NOMO-1 treated with DMSO at 0.1 percent for 48 hours (cell line): ENCODE measurements around the gene NUPR1.
"Not testable (repeated sequence)": the region's sequence is repeated elsewhere in the genome, so short reads cannot be mapped to it uniquely, and the experiment has no call there.

Source experiments
- DNase-seq: peaks from one replicate; lab custom pipeline; 2025; ENCODE audit not compliant: unreplicated experiment; lab: John Stamatoyannopoulos, UW

Gene NUPR1

GRCh38 chr16:28527985-28528384, 10.8 kb downstream of the NUPR1 start:
- no peak for DNase-seq

DNA sequence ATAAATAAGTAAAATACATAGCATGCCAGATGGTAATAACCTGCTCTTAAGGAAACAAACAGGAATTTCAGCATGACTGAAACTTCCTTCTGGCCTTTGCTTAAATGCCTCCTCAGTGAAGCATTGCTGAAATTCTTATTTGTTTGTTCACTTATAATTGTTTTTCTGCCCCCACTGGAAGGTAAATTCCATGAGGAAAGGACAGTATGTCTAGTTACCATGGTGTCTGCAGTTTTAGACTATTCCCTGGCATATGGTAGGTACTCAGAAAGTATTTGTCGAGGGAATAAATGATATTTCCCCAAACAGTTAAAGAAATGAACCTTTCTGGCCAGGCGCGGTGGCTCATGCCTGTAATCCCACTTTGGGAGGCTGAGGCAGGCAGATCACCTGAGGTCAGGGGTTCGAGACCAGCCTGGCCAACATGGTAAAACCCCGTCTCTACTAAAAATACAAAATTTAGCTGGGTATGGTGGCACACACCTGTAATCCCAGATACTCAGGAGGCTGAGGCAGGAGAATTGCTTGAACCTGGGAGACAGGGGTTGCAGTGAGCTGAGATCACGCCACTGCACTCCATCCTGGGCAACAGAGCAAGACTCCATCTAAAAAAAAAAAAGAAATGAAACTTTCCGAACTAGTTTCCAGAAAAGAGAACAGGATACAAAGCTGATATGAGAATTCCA, 11.5 kb downstream of the NUPR1 start:
- DNase-seq = not testable (repeated sequence)

- DNase-seq = no peak
Observed at GRCh38 chr16:28526201-28527099, 12.3 kb downstream of the NUPR1 start.

DNA sequence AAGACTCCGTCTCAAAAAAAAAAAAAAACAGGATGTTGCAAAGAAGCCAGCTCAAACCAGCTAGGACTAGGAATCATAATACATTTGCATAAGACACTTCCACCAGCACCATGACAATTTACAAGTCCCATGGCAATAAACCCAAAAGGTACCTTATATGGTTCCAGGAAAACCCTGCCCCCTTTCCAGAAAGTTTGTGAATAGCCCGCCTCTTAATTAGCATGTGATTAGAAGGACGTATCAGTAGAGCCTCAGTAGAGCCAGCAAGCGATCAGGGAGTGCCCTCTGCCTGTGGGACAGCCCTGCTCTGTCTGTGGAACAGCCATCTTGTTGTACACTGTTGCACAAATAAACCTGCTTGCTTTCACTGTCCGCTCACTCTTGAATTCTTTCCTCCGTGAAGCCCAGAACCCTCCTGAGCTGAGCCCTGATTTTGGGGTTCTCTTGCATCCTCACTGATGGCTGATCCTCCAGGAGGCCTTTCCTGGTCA, 14.0 kb downstream of the NUPR1 start:
- no peak for DNase-seq

DNA sequence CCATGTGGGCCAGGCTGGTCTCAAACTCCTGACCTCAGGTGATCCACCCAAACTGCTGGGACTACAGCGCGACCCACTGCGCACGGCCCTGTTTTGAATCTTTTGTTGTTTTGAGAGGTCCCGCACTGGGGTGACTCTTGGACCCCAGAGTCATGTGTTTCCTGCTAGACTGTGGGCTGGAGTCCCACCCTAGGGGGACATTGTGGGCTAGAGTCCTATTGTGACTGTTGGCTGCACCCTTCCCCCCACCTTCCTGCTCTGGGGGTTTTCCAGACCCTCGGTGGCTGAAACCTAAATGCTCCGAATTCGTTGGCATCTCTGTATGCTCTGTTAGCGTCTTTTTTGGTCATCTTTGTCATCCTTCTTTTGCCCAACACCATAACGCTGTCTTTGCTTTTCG, 16.0 kb downstream of the NUPR1 start:
- no peak for DNase-seq

DNA sequence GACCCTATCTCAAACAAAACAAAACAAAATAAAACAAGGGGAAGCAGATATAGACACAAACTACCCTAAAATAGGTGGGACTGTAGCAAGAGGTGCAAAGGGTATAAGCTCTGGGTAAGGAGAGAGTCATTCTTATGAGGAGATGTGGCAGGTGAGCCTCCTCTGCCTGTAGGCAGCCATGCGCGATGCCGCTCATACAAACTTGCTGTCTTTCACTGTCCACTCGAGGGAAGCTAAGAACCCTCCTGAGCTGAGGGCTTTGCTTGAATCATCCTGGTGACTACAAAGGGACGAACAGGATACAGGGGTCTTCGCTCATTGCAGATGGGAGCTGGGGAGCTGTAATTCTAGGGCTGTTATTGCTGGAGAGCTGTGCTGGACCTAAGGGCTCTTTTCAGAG, 17.3 kb downstream of the NUPR1 start:
- no peak for DNase-seq

DNA sequence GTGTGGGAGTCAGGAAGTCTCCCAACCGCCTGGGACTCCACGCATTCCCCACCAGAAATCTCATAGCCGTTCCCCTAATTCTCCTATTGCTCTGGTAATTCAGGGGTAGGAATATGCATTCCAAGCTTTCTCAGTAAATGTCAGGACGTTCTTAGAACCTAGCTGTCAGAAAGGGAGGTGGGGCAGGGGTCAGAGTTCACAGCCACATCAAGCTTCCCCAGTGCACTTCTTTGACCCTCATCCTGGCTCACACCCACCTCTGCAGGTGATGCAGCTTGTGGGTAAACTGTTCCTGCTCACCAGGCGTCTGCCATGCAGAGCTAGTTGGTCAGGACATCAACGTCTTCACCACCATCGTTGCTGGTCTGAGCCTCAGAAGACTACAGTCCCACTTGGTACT, 18.1 kb downstream of the NUPR1 start:
- no peak for DNase-seq

GRCh38 chr16:28514246-28514645, 24.5 kb downstream of the NUPR1 start:
- no peak for DNase-seq

- no peak for DNase-seq
Observed at GRCh38 chr16:28513484-28514181, 25.1 kb downstream of the NUPR1 start.

- DNase-seq = no peak
Observed at GRCh38 chr16:28511801-28512789, 26.7 kb downstream of the NUPR1 start.

- DNase-seq = no peak
Observed at GRCh38 chr16:28511031-28511430, 27.7 kb downstream of the NUPR1 start.

DNA sequence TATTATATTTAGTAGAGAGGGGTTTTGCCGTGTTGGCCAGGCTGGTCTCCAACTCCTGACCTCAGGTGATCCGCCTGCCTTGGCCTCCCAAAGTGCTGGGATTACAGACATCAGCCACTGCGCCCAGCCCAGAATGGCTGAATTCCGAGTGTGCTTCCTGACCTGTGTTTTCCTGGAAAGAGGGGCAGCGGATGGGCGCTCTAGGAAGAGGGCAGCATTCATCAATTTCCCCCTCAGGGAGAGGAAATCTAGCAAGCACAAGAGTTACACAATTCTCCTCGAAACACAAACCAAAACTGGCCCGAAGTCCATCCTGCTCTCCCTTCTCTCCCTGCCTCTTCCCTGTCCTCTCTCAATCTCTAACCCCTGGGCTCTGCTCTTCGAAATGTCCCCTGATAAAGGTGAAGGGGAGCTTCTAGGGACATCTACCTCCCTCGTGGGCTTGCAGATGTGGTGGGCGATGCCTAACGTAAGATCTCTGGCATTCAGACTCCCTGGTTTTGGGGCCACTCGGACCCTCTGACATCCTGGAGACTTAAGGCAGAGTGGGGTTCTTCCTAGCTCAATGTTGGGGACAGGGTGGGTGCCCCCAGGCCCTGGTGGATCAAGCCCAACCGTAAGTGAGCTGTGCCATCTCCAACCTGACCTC, 33.2 kb downstream of the NUPR1 start:
- DNase-seq = no peak

DNA sequence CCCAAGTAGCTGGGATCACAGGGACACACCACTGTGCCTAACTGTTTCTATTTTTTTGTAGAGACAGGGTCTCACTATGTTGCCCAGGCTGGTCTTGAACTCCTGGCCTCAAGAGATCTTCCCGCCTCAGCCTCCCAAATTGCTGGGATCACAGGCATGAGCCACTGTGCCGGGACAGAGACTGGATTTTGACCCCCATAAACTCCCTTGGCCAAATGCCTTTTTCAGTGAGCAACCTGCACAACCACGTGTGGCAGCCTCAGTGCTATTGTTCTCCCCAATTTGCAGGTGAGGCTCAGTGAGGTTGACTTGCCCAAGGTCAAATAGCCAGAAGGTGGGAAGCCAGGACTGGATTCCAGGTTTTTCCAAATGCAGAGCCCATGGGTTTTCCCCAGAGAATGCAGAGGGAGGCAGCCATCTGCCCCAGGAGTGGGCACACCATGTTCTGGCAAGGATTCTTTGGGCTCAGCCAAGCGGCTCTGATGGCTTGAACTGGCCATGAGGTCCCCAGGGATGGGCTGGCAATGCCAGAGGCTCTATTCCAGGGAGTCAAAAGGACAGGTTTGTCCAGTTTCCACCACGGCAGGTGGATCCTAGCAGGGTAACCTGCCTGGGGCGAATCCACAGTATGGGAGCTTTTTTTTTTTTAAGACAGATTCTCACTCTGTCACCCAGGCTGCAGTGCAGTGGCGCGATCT, 33.9 kb downstream of the NUPR1 start:
- DNase-seq = no peak

DNA sequence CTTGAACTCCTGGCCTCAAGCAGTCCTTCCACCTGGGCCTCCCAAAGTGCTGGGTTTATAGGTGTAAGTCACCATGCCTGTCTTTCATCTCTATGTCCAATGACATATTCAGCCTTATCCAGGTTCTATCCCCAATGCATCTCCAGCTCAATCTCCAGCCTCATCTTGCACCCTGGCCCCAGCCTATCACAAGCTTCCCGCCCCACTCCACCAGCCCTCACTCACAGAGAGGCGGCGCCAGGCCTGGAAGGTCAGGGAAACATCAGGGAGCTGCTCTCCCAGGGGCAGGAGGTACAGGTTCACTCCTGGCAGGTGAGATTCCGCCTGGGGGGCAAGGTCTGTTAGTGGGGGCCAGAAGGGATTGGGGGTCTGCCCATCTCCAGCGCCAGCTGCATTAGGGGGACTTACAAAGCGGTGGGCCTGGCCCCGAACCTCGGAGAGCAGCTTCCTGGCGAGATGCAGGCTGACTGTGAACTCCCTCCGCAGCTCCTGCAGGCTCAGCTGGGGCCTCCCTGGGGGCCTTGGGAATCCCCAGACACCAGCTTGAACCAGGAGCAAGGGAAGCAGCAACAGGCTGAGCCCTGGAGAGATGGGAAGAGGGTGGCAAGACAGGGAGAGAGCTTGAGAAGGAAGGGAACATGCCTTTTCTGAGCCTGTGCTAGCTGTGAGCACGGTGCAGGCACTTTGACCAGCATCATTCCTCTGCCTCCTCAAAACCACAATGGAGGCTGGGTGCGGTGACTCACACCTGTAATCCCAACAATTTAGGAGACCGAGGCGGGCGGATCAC, 35.1 kb downstream of the NUPR1 start:
- DNase-seq = no peak

DNA sequence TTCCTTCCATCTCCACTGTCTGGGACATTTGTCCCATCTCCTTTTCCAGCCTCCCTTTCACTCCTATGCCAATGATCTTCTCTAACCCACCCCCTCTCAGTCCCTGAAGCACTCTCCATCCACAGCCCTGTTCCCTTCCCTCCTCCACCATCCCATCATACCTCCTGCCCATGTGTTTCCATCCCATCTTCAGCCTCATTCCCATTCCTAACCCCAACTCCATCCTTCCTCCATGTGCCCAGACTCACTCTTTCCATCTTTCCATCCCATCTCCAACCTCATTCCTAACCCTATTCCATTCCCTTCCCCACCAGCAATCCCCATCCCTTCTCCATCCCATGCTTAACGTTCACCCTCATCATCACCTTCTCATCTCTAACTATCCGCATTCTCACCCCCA, 36.5 kb downstream of the NUPR1 start:
- no peak for DNase-seq

DNA sequence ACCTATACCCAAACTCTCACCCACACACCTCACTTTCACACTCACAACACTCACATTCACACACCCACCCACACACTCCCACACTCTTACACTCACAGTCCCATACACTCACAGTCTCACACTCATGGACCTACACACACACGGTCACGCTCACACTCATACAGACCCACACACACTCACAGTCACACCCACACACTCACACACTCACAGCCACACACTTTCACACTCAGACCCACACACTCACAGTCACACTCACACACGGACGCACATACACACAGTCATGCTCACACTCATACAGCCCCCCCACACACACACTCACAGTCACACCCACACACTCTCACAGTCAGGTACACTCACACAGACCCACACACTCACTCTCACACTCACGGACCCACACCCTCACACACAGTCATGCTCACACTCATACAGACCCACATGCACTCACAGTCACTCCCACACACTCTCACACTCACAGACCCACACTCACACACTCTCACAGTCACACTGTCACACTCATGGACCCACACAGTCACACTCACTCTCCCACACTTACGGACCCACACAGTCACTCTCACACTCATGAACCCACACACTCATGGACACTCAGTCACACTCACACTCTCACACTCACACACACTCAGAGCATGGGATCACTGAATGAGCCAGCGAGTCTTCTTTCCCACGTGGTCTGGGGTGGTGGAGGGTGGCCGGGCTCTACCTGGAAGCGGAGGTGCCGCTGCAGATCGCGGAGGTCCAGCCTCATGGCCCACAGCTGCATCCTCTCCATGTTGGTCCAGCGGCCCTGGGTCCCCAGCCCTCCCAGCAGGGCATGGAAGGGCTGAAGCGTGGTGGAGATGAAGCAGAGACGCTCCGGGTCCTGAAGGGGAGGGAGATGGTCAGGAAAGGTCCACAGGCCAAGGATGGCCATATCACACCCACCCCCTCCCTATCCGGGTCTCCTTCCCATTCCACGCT, 37.2 kb downstream of the NUPR1 start:
- DNase-seq = no peak

GRCh38 chr16:28500476-28501180, 38.1 kb downstream of the NUPR1 start:
- not testable (repeated sequence) for DNase-seq
